H1 (cell line): ENCODE results near the gene NUBP1. TPM values are rescaled to one million over a fixed set of nuclear protein-coding genes. Genes with fewer than 3 reads are reported as not detected.

Experiments
- CTCF ChIA-PET: fragments of 300-600 bp; sonication (Branson Sonifier 250); formaldehyde crosslinking; loops from one replicate; lab custom pipeline; 2021; ENCODE audit not compliant: partially characterized antibody; lab: Charles Lee
- POLR2A ChIA-PET: fragments of 300-600 bp; sonication (Branson Sonifier 250); formaldehyde crosslinking; loops from one replicate; lab custom pipeline; 2021; ENCODE audit warnings: inconsistent platforms; ENCODE audit not compliant: partially characterized antibody; lab: Charles Lee
- DNase-seq, 2 experiments: peaks; one replicate each; pipeline versions ENCODE4 v3.0.0 to v3.0.0-alpha.2; 2010 to 2022; ENCODE audit warnings: low spot score in 2 of 2, low read depth in 1 of 2, mixed read lengths in 1 of 2
- FAIRE-seq: peaks from 2 replicates; lab custom pipeline; 2011; peaks lifted over from hg19 to GRCh38; lab: Jason Lieb, UNC
- H2AFZ ChIP-seq: 2 replicates; pipeline ENCODE4 v1.8.1; 2012; ENCODE audit warnings: low read length, inconsistent platforms
- H2AK5ac ChIP-seq: 2 replicates; pipeline ENCODE4 v1.6.1; 2013; ENCODE audit warnings: low read depth, low read length
- H2BK120ac ChIP-seq: replicated peaks from 2 replicates; pipeline ENCODE3; 2013; ENCODE audit warnings: low read depth, low read length, inconsistent platforms
- H2BK12ac ChIP-seq: 2 replicates; pipeline ENCODE4 v1.6.1; 2013; ENCODE audit warnings: low read depth, low read length
- H2BK15ac ChIP-seq: 2 replicates; pipeline ENCODE4 v1.6.1; 2013; ENCODE audit warnings: low read length
- H2BK20ac ChIP-seq: 2 replicates; pipeline ENCODE4 v1.6.1; 2013; ENCODE audit warnings: low read length
- H2BK5ac ChIP-seq: 2 replicates; pipeline ENCODE4 v1.6.1; 2013; ENCODE audit warnings: low read depth, low read length
- H3K14ac ChIP-seq: 2 replicates; pipeline ENCODE4 v1.6.1; 2013; ENCODE audit warnings: inconsistent platforms; ENCODE audit not compliant: insufficient read length
- H3K18ac ChIP-seq: 2 replicates; pipeline ENCODE4 v1.6.1; 2013; ENCODE audit warnings: low read length; ENCODE audit errors: extremely low read depth
- H3K23ac ChIP-seq: 2 replicates; pipeline ENCODE4 v1.6.1; 2013; ENCODE audit warnings: inconsistent platforms; ENCODE audit not compliant: insufficient read length
- H3K23me2 ChIP-seq: 2 replicates; pipeline ENCODE4 v1.6.1; 2013; ENCODE audit warnings: low read depth, low read length
- H3K27ac ChIP-seq: 2 replicates; pipeline ENCODE4 v1.6.1; 2011; ENCODE audit warnings: low read depth, low read length, inconsistent platforms
- H3K27me3 ChIP-seq, 4 experiments: replicated peaks in 1 of 4; 1 replicate in 1 of 4; 2 replicates in 3 of 4; pipeline versions ENCODE4 v1.6.1 to v1.8.1; 2011 to 2013; ENCODE audit warnings: low read length in 3 of 4, mild to moderate bottlenecking in 3 of 4, inconsistent platforms in 2 of 4, mixed read lengths in 2 of 4, moderate library complexity in 1 of 4; ENCODE audit not compliant: control insufficient read depth in 3 of 4, insufficient read depth in 3 of 4; ENCODE audit errors: extremely low read depth in 1 of 4
- H3K36me3 ChIP-seq, 4 experiments: 2 replicates each; pipeline versions ENCODE4 v1.6.1 to v1.8.1; 2011 to 2013; ENCODE audit warnings: mild to moderate bottlenecking in 4 of 4, low read length in 3 of 4, moderate library complexity in 2 of 4, control low read depth in 1 of 4, inconsistent platforms in 1 of 4; ENCODE audit not compliant: insufficient read depth in 4 of 4, control insufficient read depth in 2 of 4
- H3K4ac ChIP-seq: replicated peaks from 2 replicates; pipeline ENCODE3; 2013; ENCODE audit warnings: low read length, low read depth, mixed read lengths, inconsistent platforms; ENCODE audit not compliant: insufficient read length
- H3K4me1 ChIP-seq, 4 experiments: replicated peaks in 1 of 4; 1 replicate in 1 of 4; 2 replicates in 3 of 4; pipeline versions ENCODE4 v1.6.1 to v1.8.1; 2011 to 2013; ENCODE audit warnings: low read length in 3 of 4, inconsistent platforms in 2 of 4, mixed read lengths in 1 of 4; ENCODE audit not compliant: insufficient read depth in 4 of 4, control insufficient read depth in 3 of 4
- H3K4me2 ChIP-seq, 2 experiments: 2 replicates each; pipeline versions ENCODE4 v1.6.1 to v1.8.1; 2011 to 2013; ENCODE audit warnings: low read depth in 2 of 2, low read length in 2 of 2, control low read depth in 1 of 2, inconsistent platforms in 1 of 2, mild to moderate bottlenecking in 1 of 2; ENCODE audit not compliant: insufficient read depth in 1 of 2
- H3K4me3 ChIP-seq, 4 experiments: fragments of 200-600, 300-600 bp in 1 of 4; sonication (generic), shearing (Covaris generic), sonication (Bioruptor Twin) in 1 of 4; 2 replicates each; pipeline versions ENCODE4 v1.5.1 to v1.8.1; 2011 to 2016; ENCODE audit warnings: low read length in 4 of 4, low read depth in 3 of 4, control low read depth in 2 of 4, inconsistent platforms in 2 of 4, mild to moderate bottlenecking in 2 of 4, mixed read lengths in 1 of 4, moderate library complexity in 1 of 4; ENCODE audit not compliant: insufficient read depth in 2 of 4; ENCODE audit errors: extremely low read depth in 1 of 4
- H3K56ac ChIP-seq: replicated peaks from 2 replicates; pipeline ENCODE3; 2013; ENCODE audit warnings: low read depth, mild to moderate bottlenecking, mixed read lengths, low read length, inconsistent platforms; ENCODE audit not compliant: insufficient read length
- H3K79me1 ChIP-seq: 2 replicates; pipeline ENCODE4 v1.6.1; 2013; ENCODE audit warnings: low read depth, low read length, control low read depth
- H3K79me2 ChIP-seq, 2 experiments: 2 replicates each; pipeline versions ENCODE4 v1.6.1 to v1.8.1; 2012 to 2013; ENCODE audit warnings: low read length in 2 of 2, mild to moderate bottlenecking in 2 of 2, inconsistent platforms in 1 of 2; ENCODE audit not compliant: insufficient read depth in 2 of 2, control insufficient read depth in 1 of 2
- H3K9ac ChIP-seq, 4 experiments: replicated peaks in 1 of 4; 1 replicate in 1 of 4; 2 replicates in 3 of 4; pipeline versions ENCODE4 v1.6.1 to v1.8.1; 2011 to 2013; ENCODE audit warnings: low read depth in 3 of 4, low read length in 3 of 4, control low read depth in 2 of 4, mild to moderate bottlenecking in 2 of 4, moderate library complexity in 2 of 4, inconsistent platforms in 1 of 4; ENCODE audit errors: extremely low read depth in 1 of 4
- H3K9me3 ChIP-seq, 2 experiments: 2 replicates each; pipeline versions ENCODE4 v1.6.1 to v1.8.1; 2012 to 2013; ENCODE audit warnings: mild to moderate bottlenecking in 2 of 2, moderate library complexity in 2 of 2, control low read depth in 1 of 2, inconsistent platforms in 1 of 2, low read depth in 1 of 2, low read length in 1 of 2, mixed read lengths in 1 of 2; ENCODE audit not compliant: insufficient read depth in 2 of 2
- H4K20me1 ChIP-seq, 2 experiments: replicated peaks in 1 of 2; 2 replicates each; pipeline versions ENCODE3 to v1.8.1; 2011 to 2013; ENCODE audit warnings: inconsistent platforms in 2 of 2, low read length in 2 of 2, mild to moderate bottlenecking in 1 of 2; ENCODE audit not compliant: insufficient read depth in 2 of 2, control insufficient read depth in 1 of 2
- H4K5ac ChIP-seq: 2 replicates; pipeline ENCODE4 v1.6.1; 2013; ENCODE audit warnings: low read length, low read depth, mixed read lengths, inconsistent platforms; ENCODE audit not compliant: insufficient read length
- H4K8ac ChIP-seq: 2 replicates; pipeline ENCODE4 v1.8.0; 2013; ENCODE audit warnings: mild to moderate bottlenecking, moderate library complexity, low read length, inconsistent platforms; ENCODE audit not compliant: insufficient read depth; ENCODE audit errors: extremely low read depth
- H4K91ac ChIP-seq: replicated peaks from 2 replicates; pipeline ENCODE3; 2013; ENCODE audit warnings: low read length, mixed read lengths, inconsistent platforms; ENCODE audit not compliant: insufficient read length
- BCL11A ChIP-seq, 2 experiments: IDR thresholded peaks; one replicate each; pipeline ENCODE4 v1.6.1; 2011; ENCODE audit warnings: low read depth in 2 of 2, low read length in 2 of 2, mild to moderate bottlenecking in 2 of 2
- GABPA ChIP-seq: IDR thresholded peaks from 2 replicates; pipeline ENCODE4 v1.6.1; 2011; ENCODE audit warnings: mild to moderate bottlenecking, low read length, moderate library complexity, borderline replicate concordance; ENCODE audit not compliant: insufficient read depth
- GTF2F1 ChIP-seq: IDR thresholded peaks from 2 replicates; pipeline ENCODE4 v1.6.1; 2012; ENCODE audit warnings: low read depth, low read length, improper control_type of control experiment, borderline replicate concordance
- NRF1 ChIP-seq: IDR thresholded peaks from 2 replicates; pipeline ENCODE4 v1.6.1; 2011; ENCODE audit warnings: mild to moderate bottlenecking, low read depth, low read length, improper control_type of control experiment
- RBBP5 ChIP-seq: IDR thresholded peaks from 2 replicates; pipeline ENCODE4 v1.7.1; 2012; ENCODE audit warnings: low read depth, mild to moderate bottlenecking, inconsistent platforms, low read length, moderate library complexity, borderline replicate concordance
- SP4 ChIP-seq: IDR thresholded peaks from 2 replicates; pipeline ENCODE4 v1.6.1; 2012; ENCODE audit warnings: low read length, inconsistent platforms
- TAF1 ChIP-seq: IDR thresholded peaks from 2 replicates; pipeline ENCODE4 v1.6.1; 2011; ENCODE audit warnings: mild to moderate bottlenecking, low read depth, low read length
- WGBS, 2 experiments: shearing (Covaris generic) in 1 of 2; methylation state at CpG; one replicate each; pipeline versions ENCODE4 v1.1.6 to v1.1.7; 2013 to 2015; ENCODE audit warnings: low lambda C conversion rate in 2 of 2, mixed read lengths in 2 of 2, inconsistent platforms in 1 of 2, low coverage in 1 of 2, missing lambda C conversion rate in 1 of 2; ENCODE audit not compliant: insufficient replicate concordance in 2 of 2, insufficient coverage in 1 of 2, insufficient read length in 1 of 2; ENCODE audit errors: extremely low coverage in 1 of 2, missing lambda C conversion rate in 1 of 2; 5-methylcytosine and 5-hydroxymethylcytosine counted together
- polyA plus RNA-seq, 7 experiments: library from polyadenylated mRNA; depleted of rRNA in 3 of 7; stranded (reverse) in 5 of 7; unstranded in 2 of 7; fragments of >200 nt in 5 of 7; fragments of 200-250 nt in 2 of 7; gene quantifications; 1 replicate in 5 of 7; 2 replicates in 1 of 7; 4 replicates in 1 of 7; pipeline versions ENCODE4 v1.2.1 to v1.2.3, GENCODE V29; 2011 to 2013; ENCODE audit warnings: missing spikeins in 2 of 7, mixed read lengths in 2 of 7
- total RNA-seq: library from RNA; stranded (reverse); fragmentation: NEBNext Ultra II Directional; extraction: Animal tissue kit (Norgen Biotek cat#: 25700); gene quantifications from 2 replicates; pipeline ENCODE4 v1.2.1, GENCODE V29; 2021

The NUBP1 gene
- total and polyA plus RNA-seq, 2 of the 8 experiments (the other 6 are each of a cell fraction or from before 2014, with no cell fraction given), result 28.2 to 32.2 TPM

DNA sequence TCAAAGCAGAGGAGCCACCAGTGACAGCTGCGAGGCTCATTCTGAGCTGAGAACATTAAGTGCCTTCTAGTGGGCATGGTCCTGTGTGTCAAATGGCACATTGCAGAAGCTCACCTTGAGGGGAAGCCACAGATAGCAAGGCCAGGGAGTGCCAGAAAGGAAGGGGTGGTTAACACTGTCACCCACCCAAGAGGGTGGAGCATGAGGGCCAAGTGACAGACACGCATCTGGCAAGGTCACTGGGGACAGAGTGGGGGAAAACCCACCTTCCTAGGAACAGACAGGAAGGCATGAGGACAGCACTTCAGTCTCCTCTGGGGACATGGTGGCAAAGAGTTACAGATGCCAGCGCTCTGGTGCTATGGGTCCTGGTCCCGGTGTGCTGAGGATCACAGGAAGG is 22.1 kb downstream of the NUBP1 start:
- FAIRE-seq, result no peak

More for the DNA sequence above, 22.1 kb downstream of the NUBP1 start:
- CTCF ChIA-PET, result interaction anchor here (0.6 to 1.0 kb wide), 2 partner anchors 22 to 127 kb away, joined by 3 to 4 read pairs; partner anchors contain the start of gene NUBP1
- no peak overlapping the region for H3K4ac ChIP-seq
- POLR2A ChIA-PET, result no interaction called here
- H2AK5ac ChIP-seq, result no peak overlapping the region
- H3K56ac ChIP-seq, result no peak overlapping the region
- no peak overlapping the region for H3K4me2 ChIP-seq
- TF ChIP-seq GTF2F1 (no peak), RBBP5 (no peak), SP4 (no peak), NRF1 (no peak), GABPA (no peak), BCL11A (IDR thresholded peaks at IDR 0.05; ENCODE audit: low read depth in 2 of 2, low read length in 2 of 2) (no peak), TAF1 (no peak)
- H3K27me3 ChIP-seq, result no peaks in the 10 kb centered on the region
- no peak overlapping the region for H3K9ac ChIP-seq
- no peak overlapping the region for H4K91ac ChIP-seq
- H3K36me3 ChIP-seq, result peaks cover 0 to 19% (median 11%) of the 10 kb centered on the region in 4 experiments; a peak in 5 of 8 replicates
- no peaks in the 10 kb centered on the region for H3K4me1 ChIP-seq
- 96% methylated on average over 4 of the region's 4 CpGs; no CpG with 5 or more reads in 1 of the 2 experiments for WGBS, 2 experiments
- 0 out of 2 replicates have a peak overlapping the region, but pooled peaks have one; percentile 1 for H2BK5ac ChIP-seq
- DNase-seq, result no peak
- H2BK15ac ChIP-seq, result no peak overlapping the region
- H3K4me3 ChIP-seq, result no peak overlapping the region
- H2BK20ac ChIP-seq, result no peak overlapping the region
- H3K14ac ChIP-seq, result no peak overlapping the region
- H2BK12ac ChIP-seq, result no peak overlapping the region
- H3K79me1 ChIP-seq, result no peaks in the 10 kb centered on the region
- H3K23ac ChIP-seq, result no peak overlapping the region
- H2AFZ ChIP-seq, result no peak overlapping the region
- H3K18ac ChIP-seq, result no peak overlapping the region
- no peak overlapping the region for H4K8ac ChIP-seq
- H3K27ac ChIP-seq, result no peak overlapping the region
- no peak overlapping the region for H2BK120ac ChIP-seq
- no peaks in the 10 kb centered on the region for H3K79me2 ChIP-seq
- no peaks in the 10 kb centered on the region for H3K23me2 ChIP-seq
- no peaks in the 10 kb centered on the region for H3K9me3 ChIP-seq
- no peaks in the 10 kb centered on the region for H4K20me1 ChIP-seq
- no peak overlapping the region for H4K5ac ChIP-seq
